GM21447 (cell line): ENCODE measurements around the gene EREG.
"Not testable (repeated sequence)": the region's sequence is repeated elsewhere in the genome, so short reads cannot be mapped to it uniquely, and the experiment has no call there.

Experiments
- ATAC-seq: cut with Tn5 transposase; IDR thresholded peaks from one replicate; pipeline ENCODE4 v1.9.1; 2021; ENCODE audit not compliant: unreplicated experiment

Gene EREG

GRCh38 chr4:74340421-74340820 lies 24.5 kb upstream of the EREG start:
- ATAC-seq: not testable (repeated sequence)

- no peak for ATAC-seq
Measured at GRCh38 chr4:74344031-74344430, 20.9 kb upstream of the EREG start.

- ATAC-seq: no peak
Measured at GRCh38 chr4:74353858-74354257, 11.1 kb upstream of the EREG start.

- ATAC-seq: no peak
Measured at GRCh38 chr4:74357965-74358364, 7.0 kb upstream of the EREG start.

GRCh38 chr4:74361671-74362070 lies 3.3 kb upstream of the EREG start:
- no peak for ATAC-seq

GRCh38 chr4:74362347-74362746 lies 2.6 kb upstream of the EREG start:
- no peak for ATAC-seq

GRCh38 chr4:74364256-74364651 lies 691 bp upstream of the EREG start:
- ATAC-seq: no peak

- ATAC-seq: no peak
Measured at GRCh38 chr4:74365761-74366160, 816 bp downstream of the EREG start.

GRCh38 chr4:74366367-74366911 lies 1.5 kb downstream of the EREG start:
- peak; percentile 58 for ATAC-seq

- no peak for ATAC-seq
Measured at GRCh38 chr4:74367656-74368290, 2.8 kb downstream of the EREG start.

- no peak for ATAC-seq
Measured at GRCh38 chr4:74368596-74368995, 3.7 kb downstream of the EREG start.

- ATAC-seq: no peak
Measured at GRCh38 chr4:74369855-74370254, 4.9 kb downstream of the EREG start.

- peak; percentile 65 for ATAC-seq
Measured at GRCh38 chr4:74370912-74371311, 6.0 kb downstream of the EREG start.

GRCh38 chr4:74374128-74374527 lies 9.2 kb downstream of the EREG start:
- no peak for ATAC-seq

GRCh38 chr4:74374561-74375327 lies 9.8 kb downstream of the EREG start:
- ATAC-seq: no peak

- ATAC-seq: no peak
Measured at GRCh38 chr4:74375824-74376426, 11.0 kb downstream of the EREG start.

- no peak for ATAC-seq
Measured at GRCh38 chr4:74376888-74377483, 12.0 kb downstream of the EREG start.

- no peak for ATAC-seq
Measured at GRCh38 chr4:74377714-74378113, 12.8 kb downstream of the EREG start.

- ATAC-seq: no peak
Measured at GRCh38 chr4:74378573-74378972, 13.6 kb downstream of the EREG start.

- no peak for ATAC-seq
Measured at GRCh38 chr4:74379912-74380311, 15.0 kb downstream of the EREG start.

- ATAC-seq: no peak
Measured at GRCh38 chr4:74385386-74385785, 20.4 kb downstream of the EREG start.

GRCh38 chr4:74386159-74386558 lies 21.2 kb downstream of the EREG start:
- ATAC-seq: no peak
